Astrocyte of the cerebellum (primary cell): ENCODE data around the gene NAB2.
"Not testable (repeated sequence)": the region's sequence is repeated elsewhere in the genome, so short reads cannot be mapped to it uniquely, and the experiment has no call there.

Source experiments
- DNase-seq: peaks from one replicate; pipeline ENCODE4 v3.0.0-alpha.2; 2011; ENCODE audit warnings: low read depth
- H3K4me3 ChIP-seq: 2 replicates; pipeline ENCODE4 v1.5.1; 2011; ENCODE audit warnings: mild to moderate bottlenecking, low read depth, low read length, moderate library complexity
- in situ Hi-C: cut with HindIII; loops from 2 replicates; pipeline ENCODE4 v1.10.0; 2017; ENCODE audit warnings: low sequenced_read_pairs
- TF ChIP-seq, protein P1 (sequence below): IDR thresholded peaks from 2 replicates; pipeline ENCODE4 v1.5.1; 2012; ENCODE audit warnings: low read length, low read depth, moderate library complexity, mild to moderate bottlenecking; ENCODE audit errors: missing control alignments

The NAB2 gene

GRCh38 chr12:57051011-57051410, 37.9 kb upstream of the NAB2 start:
- TF ChIP-seq, protein P1, sequence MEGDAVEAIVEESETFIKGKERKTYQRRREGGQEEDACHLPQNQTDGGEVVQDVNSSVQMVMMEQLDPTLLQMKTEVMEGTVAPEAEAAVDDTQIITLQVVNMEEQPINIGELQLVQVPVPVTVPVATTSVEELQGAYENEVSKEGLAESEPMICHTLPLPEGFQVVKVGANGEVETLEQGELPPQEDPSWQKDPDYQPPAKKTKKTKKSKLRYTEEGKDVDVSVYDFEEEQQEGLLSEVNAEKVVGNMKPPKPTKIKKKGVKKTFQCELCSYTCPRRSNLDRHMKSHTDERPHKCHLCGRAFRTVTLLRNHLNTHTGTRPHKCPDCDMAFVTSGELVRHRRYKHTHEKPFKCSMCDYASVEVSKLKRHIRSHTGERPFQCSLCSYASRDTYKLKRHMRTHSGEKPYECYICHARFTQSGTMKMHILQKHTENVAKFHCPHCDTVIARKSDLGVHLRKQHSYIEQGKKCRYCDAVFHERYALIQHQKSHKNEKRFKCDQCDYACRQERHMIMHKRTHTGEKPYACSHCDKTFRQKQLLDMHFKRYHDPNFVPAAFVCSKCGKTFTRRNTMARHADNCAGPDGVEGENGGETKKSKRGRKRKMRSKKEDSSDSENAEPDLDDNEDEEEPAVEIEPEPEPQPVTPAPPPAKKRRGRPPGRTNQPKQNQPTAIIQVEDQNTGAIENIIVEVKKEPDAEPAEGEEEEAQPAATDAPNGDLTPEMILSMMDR: no peak
- no peak for DNase-seq
- in situ Hi-C loops: no loop called here
- no peak overlapping the region for H3K4me3 ChIP-seq

GRCh38 chr12:57053146-57053545, 35.8 kb upstream of the NAB2 start:
- H3K4me3 ChIP-seq, DNase-seq, in situ Hi-C loops: not testable (repeated sequence)

DNA sequence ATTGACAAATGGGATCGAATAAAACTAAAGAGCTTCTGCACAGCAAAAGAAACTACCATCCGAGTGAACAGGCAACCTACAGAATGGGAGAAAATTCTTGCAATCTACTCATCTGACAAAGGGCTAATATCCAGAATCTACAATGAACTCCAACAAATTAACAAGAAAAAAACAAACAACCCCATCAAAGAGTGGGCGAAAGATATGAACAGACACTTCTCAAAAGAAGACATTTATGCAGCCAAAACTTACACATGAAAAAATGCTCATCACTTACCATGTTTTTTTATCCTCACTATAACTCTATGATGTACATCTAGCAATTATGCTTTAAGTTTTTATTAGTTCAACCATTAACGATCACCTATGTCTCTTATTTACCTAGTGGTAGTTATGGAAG, 35.0 kb upstream of the NAB2 start:
- in situ Hi-C loops, H3K4me3 ChIP-seq, DNase-seq: not testable (repeated sequence)

- no peak for DNase-seq
- in situ Hi-C loops: no loop called here
- TF ChIP-seq, protein P1: no peak
- H3K4me3 ChIP-seq: no peak overlapping the region
These were observed 33.1 kb upstream of the NAB2 start for GRCh38 chr12:57055824-57056223.

- in situ Hi-C loops: no loop called here
- TF ChIP-seq, protein P1: no peak
- no peak for DNase-seq
These were observed 31.7 kb upstream of the NAB2 start for GRCh38 chr12:57057067-57057751.

DNA sequence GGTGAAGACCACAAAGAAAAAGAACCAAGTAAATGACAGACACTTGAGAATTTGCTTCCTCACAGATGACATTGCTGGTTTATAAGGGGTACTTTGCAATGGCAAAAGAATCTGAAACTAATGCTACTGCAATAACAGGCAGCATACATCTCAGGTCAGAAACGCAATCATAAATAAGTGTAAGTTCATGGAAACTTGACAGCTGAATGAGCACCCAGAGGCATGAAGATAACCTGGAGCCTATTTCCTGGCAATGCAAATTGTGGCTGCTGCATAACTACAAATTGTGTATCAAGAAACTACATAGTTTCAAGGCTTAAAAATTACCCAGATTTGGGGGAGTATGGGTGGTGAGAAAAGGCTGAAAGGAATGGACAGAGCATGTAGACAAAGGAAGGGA, 30.5 kb upstream of the NAB2 start:
- TF ChIP-seq, protein P1: no peak
- in situ Hi-C loops: no loop called here
- DNase-seq: no peak
- H3K4me3 ChIP-seq: no peak overlapping the region

More at GRCh38 chr12:57057067-57057751, 31.7 kb upstream of the NAB2 start:
- H3K4me3 ChIP-seq: no peak overlapping the region

DNA sequence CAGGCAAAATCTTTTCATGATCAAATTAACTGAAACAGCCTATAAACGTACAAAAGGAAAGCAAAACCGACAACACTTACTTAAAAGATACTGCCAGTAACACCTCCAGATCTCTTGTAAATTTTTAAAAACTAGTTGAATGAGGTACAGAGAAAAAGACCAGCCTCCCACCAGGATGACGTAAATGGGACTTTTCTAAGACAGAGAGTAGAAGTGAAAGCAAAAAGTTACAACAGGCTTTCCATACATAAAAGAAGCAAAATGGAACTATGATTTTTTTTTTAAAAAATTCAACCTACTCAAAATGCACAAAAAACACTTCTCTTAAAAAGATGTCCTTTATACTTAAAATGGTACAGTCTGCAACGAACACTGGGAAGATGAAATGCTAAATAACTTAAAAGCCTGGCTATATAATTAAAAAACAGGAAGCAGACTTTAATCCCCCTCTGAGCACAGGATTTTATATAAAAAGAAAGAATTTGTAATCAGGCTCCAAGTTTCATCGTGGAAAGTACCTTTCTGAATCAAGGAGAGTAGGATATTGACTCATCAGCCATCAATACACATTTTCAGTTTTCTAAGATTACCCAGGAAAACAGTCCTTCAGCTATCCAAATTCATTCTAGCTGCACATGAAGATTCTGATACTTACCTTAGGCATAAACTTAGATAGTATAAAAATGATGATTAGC, 24.8 kb upstream of the NAB2 start:
- DNase-seq: no peak
- H3K4me3 ChIP-seq: no peak overlapping the region
- TF ChIP-seq, protein P1: no peak
- in situ Hi-C loops: no loop called here
